ENCODE measurements around the gene RABGEF1. TPM values are rescaled to one million over a fixed set of nuclear protein-coding genes. Genes with fewer than 3 reads are reported as not detected.

The RABGEF1 gene
- total and polyA plus RNA-seq, 2 donors (not counting 3 experiments of a cell fraction or from before 2014, with no cell fraction given) = 11.6 to 15.5 TPM

- Histone ChIP-seq H3K27ac (ENCODE audit: insufficient read depth, low read depth, low read length) (no peak overlapping the region), H2AFZ (ENCODE audit: low read depth, low read length) (no peak overlapping the region), H3K4me2 (ENCODE audit: insufficient read depth, low read length) (no peak overlapping the region), H3K9ac (replicated peaks; ENCODE audit: extremely low read depth, insufficient read depth, low read length) (no peak overlapping the region), H3K9me1 (replicated peaks; ENCODE audit: control insufficient read depth, extremely low read depth, insufficient read depth, low read length) (no peaks in the 10 kb centered on the region), H3K36me3 (ENCODE audit: control insufficient read depth in 2 of 2, extremely low read depth in 1 of 2, insufficient read depth in 2 of 2, low read length in 2 of 2) (no peaks in the 10 kb centered on the region), H3K4me1 (ENCODE audit: control insufficient read depth, extremely low read depth, insufficient read depth, low read length) (no peaks in the 10 kb centered on the region), H3K4me3 (replicated peaks in 1 of 3; ENCODE audit: insufficient read depth in 1 of 3, low read depth in 1 of 3, low read length in 3 of 3) (no peak overlapping the region), H3K79me2 (ENCODE audit: control insufficient read depth, insufficient read depth, low read length) (peaks cover 19% of the 10 kb centered on the region), H3K9me3 (replicated peaks; ENCODE audit: control insufficient read depth, insufficient read depth, low read length) (no peaks in the 10 kb centered on the region), H4K20me1 (replicated peaks; ENCODE audit: control insufficient read depth, extremely low read depth, insufficient read depth, low read length) (no peaks in the 10 kb centered on the region), H3K27me3 (ENCODE audit: control insufficient read depth in 2 of 2, insufficient read depth in 2 of 2, low read length in 2 of 2) (no peaks in the 10 kb centered on the region)
- TF ChIP-seq FOS (IDR thresholded peaks at IDR 0.05; ENCODE audit: borderline replicate concordance, insufficient read depth, low read length) = no peak
- no peak for TF ChIP-seq GATA2 (IDR thresholded peaks at IDR 0.05; ENCODE audit: insufficient read depth, insufficient read length, low read depth, low read length)
- no peak for TF ChIP-seq EZH2 (IDR thresholded peaks at IDR 0.05; ENCODE audit: borderline replicate concordance, low read depth, low read length, severe bottlenecking)
- TF ChIP-seq POLR2A (IDR thresholded peaks at IDR 0.05; ENCODE audit: low read depth, low read length) = no peak
- ChIA-PET CTCF (no interaction called here), POLR2A (no interaction called here)
- DNase-seq (ENCODE audit: low read depth, low spot score) (no peak), FAIRE-seq (no peak)
- BruUV-seq (replicated peaks) = no TSS peak
- intact Hi-C loops (cut with micrococcal nuclease) = no loop called here
- dilution Hi-C loops (cut with MboI; ENCODE audit: extremely low pct_ligation_motif_present, low sequenced_read_pairs) = no loop called here
These were observed 16.4 kb downstream of the RABGEF1 start for GRCh38 chr7:66756889-66757288.

- Histone ChIP-seq H3K36me3 (ENCODE audit: control insufficient read depth in 2 of 2, extremely low read depth in 1 of 2, insufficient read depth in 2 of 2, low read length in 2 of 2) (no peaks in the 10 kb centered on the region), H3K4me2 (ENCODE audit: insufficient read depth, low read length) (no peak overlapping the region), H3K9me3 (replicated peaks; ENCODE audit: control insufficient read depth, insufficient read depth, low read length) (no peaks in the 10 kb centered on the region), H2AFZ (ENCODE audit: low read depth, low read length) (no peak overlapping the region), H3K79me2 (ENCODE audit: control insufficient read depth, insufficient read depth, low read length) (peaks cover 15% of the 10 kb centered on the region), H3K27me3 (ENCODE audit: control insufficient read depth in 2 of 2, insufficient read depth in 2 of 2, low read length in 2 of 2) (no peaks in the 10 kb centered on the region), H4K20me1 (replicated peaks; ENCODE audit: control insufficient read depth, extremely low read depth, insufficient read depth, low read length) (peaks cover 2% of the 10 kb centered on the region), H3K4me1 (ENCODE audit: control insufficient read depth, extremely low read depth, insufficient read depth, low read length) (no peaks in the 10 kb centered on the region), H3K9me1 (replicated peaks; ENCODE audit: control insufficient read depth, extremely low read depth, insufficient read depth, low read length) (no peaks in the 10 kb centered on the region), H3K9ac (replicated peaks; ENCODE audit: extremely low read depth, insufficient read depth, low read length) (no peak overlapping the region), H3K27ac (ENCODE audit: insufficient read depth, low read depth, low read length) (no peak overlapping the region), H3K4me3 (replicated peaks in 1 of 3; ENCODE audit: insufficient read depth in 1 of 3, low read depth in 1 of 3, low read length in 3 of 3) (no peak overlapping the region)
- intact Hi-C loops (cut with micrococcal nuclease) (no loop called here), dilution Hi-C loops (cut with MboI; ENCODE audit: extremely low pct_ligation_motif_present, low sequenced_read_pairs) (no loop called here)
- CTCF ChIA-PET = no interaction called here
- BruUV-seq (replicated peaks) = no TSS peak
- DNase-seq (ENCODE audit: low read depth, low spot score) (no peak), FAIRE-seq (no peak)
- no peak for TF ChIP-seq JUN (IDR thresholded peaks at IDR 0.05; ENCODE audit: borderline replicate concordance, insufficient read depth, insufficient read length, low read depth)
- POLR2A ChIA-PET = no interaction called here
These were observed 17.4 kb downstream of the RABGEF1 start for GRCh38 chr7:66757939-66758338.

All from endothelial cell of umbilical vein (primary cell).